ENCODE results near the gene ACIN1. TPM values are rescaled to one million over a fixed set of nuclear protein-coding genes. Genes with fewer than 3 reads are reported as not detected.
A peak's percentile ranks its signal among the peaks of the same experiment; 100 is the strongest.

ACIN1 gene
- total and polyA plus RNA-seq, 2 of the 13 experiments (the other 11 are each of a cell fraction or from before 2014, with no cell fraction given), result 165 to 183 TPM

GRCh38 chr14:23071244-23071920, 23.6 kb downstream of the ACIN1 start (continued):
- TF ChIP-seq ATF2 (CRISPR knock-in tag; IDR thresholded peaks at IDR 0.05) (peak; percentile 51; the same call in 1 of the 2 replicates), MBD4 (IDR thresholded peaks at IDR 0.05; ENCODE audit: borderline replicate concordance, low read length) (no peak), TCF12 (IDR thresholded peaks at IDR 0.05) (no peak), TCF12 (CRISPR knock-in tag; IDR thresholded peaks at IDR 0.05) (peak; percentile 77; the same call in 1 of the 2 replicates), ZKSCAN5 (CRISPR knock-in tag; IDR thresholded peaks at IDR 0.05) (no peak; the same call in 1 of the 2 replicates), TMF1 (CRISPR knock-in tag; IDR thresholded peaks at IDR 0.05; ENCODE audit: low read depth) (peak; percentile 60; the same call in 1 of the 2 replicates), SNAPC2 (CRISPR knock-in tag; IDR thresholded peaks at IDR 0.05) (peak; percentile 80; the same call in 1 of the 2 replicates), BRCA1 (CRISPR knock-in tag; IDR thresholded peaks at IDR 0.05) (no peak), NR2F6 (IDR thresholded peaks at IDR 0.05) (no peak), NR2F6 (CRISPR knock-in tag; IDR thresholded peaks at IDR 0.05) (peak; percentile 58; the same call in 1 of the 2 replicates), BCLAF1 (IDR thresholded peaks at IDR 0.05) (no peak), RELA (CRISPR knock-in tag; IDR thresholded peaks at IDR 0.05) (no peak), PHB2 (IDR thresholded peaks at IDR 0.05; ENCODE audit: partially characterized antibody) (no peak), DDIT3 (CRISPR knock-in tag; IDR thresholded peaks at IDR 0.05) (no peak), FOXP1 (IDR thresholded peaks at IDR 0.05) (no peak), FOXP1 (CRISPR knock-in tag; IDR thresholded peaks at IDR 0.05) (0 out of 2 replicates have a peak, but pooled peaks have one; percentile 9), NFE2L2 (IDR thresholded peaks at IDR 0.05; ENCODE audit: low read length) (no peak), ZNF143 (CRISPR knock-in tag; IDR thresholded peaks at IDR 0.05) (peak; percentile 93), SNAI1 (CRISPR knock-in tag; IDR thresholded peaks at IDR 0.05; ENCODE audit: borderline replicate concordance) (0 out of 2 replicates have a peak, but pooled peaks have one; percentile 64)
- TF ChIP-seq, protein P1, sequence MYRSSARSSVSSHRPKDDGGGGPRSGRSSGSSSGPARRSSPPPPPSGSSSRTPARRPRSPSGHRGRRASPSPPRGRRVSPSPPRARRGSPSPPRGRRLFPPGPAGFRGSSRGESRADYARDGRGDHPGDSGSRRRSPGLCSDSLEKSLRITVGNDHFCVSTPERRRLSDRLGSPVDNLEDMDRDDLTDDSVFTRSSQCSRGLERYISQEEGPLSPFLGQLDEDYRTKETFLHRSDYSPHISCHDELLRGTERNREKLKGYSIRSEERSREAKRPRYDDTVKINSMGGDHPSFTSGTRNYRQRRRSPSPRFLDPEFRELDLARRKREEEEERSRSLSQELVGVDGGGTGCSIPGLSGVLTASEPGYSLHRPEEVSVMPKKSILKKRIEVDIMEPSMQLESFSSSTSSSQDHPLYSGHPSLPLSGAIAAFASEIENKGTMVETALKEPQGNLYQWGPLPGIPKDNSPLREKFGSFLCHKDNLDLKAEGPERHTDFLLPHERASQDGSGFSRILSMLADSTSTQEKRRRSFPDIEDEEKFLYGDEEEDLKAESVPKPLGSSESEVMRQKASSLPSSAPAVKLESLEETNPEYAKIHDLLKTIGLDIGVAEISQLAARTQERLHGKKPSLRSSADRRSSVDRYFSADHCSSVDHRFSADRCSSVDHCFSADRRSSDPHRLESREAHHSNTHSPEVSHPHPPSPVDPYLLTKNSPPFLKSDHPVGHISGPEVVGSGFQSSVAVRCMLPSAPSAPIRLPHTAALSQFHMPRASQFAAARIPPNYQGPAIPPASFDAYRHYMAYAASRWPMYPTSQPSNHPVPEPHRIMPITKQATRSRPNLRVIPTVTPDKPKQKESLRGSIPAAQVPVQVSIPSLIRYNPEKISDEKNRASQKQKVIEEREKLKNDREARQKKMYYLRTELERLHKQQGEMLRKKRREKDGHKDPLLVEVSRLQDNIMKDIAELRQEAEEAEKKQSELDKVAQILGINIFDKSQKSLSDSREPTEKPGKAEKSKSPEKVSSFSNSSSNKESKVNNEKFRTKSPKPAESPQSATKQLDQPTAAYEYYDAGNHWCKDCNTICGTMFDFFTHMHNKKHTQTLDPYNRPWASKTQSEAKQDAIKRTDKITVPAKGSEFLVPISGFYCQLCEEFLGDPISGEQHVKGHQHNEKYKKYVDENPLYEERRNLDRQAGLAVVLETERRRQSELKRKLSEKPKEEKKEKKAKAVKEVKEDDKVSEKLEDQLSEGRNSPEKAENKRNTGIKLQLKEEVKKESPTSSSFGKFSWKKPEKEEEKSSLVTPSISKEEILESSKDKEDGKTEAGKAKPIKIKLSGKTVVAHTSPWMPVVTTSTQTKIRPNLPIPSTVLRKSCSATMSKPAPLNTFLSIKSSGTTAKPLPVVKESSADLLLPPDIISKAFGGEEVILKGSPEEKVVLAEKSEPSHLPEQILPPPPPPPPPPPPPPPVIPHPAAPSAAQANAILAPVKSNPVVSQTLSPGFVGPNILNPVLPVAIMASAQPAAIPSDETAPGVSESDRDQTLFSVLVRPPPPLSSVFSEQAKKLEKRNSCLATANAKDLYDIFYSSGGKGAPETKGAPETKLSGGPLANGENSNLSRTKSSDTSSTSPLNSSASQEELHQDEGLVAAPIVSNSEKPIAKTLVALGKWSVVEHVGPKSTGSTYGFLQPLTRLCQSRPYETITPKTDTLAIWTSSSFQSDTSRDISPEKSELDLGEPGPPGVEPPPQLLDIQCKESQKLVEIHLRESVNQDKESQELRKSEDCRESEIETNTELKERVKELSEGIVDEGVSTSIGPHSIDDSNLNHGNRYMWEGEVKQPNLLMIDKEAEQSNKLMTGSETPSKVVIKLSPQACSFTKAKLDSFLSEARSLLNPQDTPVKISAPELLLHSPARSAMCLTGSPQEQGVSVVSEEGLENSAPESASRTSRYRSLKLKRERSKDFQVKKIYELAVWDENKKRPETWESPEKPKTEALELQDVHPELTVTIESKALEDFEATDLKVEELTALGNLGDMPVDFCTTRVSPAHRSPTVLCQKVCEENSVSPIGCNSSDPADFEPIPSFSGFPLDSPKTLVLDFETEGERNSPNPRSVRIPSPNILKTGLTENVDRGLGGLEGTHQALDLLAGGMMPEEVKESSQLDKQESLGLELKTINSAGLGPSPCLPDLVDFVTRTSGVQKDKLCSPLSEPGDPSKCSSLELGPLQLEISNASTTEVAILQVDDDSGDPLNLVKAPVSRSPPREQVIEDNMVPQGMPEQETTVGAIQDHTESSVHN (CRISPR knock-in tag; IDR thresholded peaks at IDR 0.05), result no peak

Data from HepG2 (cell line).